Measurements from ENCODE around the gene RPL39.

- TF ChIP-seq EZH2 (IDR thresholded peaks at IDR 0.05; ENCODE audit: low read length, missing control alignments): no peak
- TF ChIP-seq, protein P1, sequence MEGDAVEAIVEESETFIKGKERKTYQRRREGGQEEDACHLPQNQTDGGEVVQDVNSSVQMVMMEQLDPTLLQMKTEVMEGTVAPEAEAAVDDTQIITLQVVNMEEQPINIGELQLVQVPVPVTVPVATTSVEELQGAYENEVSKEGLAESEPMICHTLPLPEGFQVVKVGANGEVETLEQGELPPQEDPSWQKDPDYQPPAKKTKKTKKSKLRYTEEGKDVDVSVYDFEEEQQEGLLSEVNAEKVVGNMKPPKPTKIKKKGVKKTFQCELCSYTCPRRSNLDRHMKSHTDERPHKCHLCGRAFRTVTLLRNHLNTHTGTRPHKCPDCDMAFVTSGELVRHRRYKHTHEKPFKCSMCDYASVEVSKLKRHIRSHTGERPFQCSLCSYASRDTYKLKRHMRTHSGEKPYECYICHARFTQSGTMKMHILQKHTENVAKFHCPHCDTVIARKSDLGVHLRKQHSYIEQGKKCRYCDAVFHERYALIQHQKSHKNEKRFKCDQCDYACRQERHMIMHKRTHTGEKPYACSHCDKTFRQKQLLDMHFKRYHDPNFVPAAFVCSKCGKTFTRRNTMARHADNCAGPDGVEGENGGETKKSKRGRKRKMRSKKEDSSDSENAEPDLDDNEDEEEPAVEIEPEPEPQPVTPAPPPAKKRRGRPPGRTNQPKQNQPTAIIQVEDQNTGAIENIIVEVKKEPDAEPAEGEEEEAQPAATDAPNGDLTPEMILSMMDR (conservative IDR thresholded peaks at IDR 0.05 in 1 of 2, IDR thresholded peaks at IDR 0.05 in 1 of 2; ENCODE audit: low read depth in 1 of 2, low read length in 2 of 2): no peak
These were observed 10.1 kb upstream of the RPL39 start for GRCh38 chrX:119801253-119802221.
